Measurements from ENCODE around the gene RORC. TPM values are rescaled to one million over a fixed set of nuclear protein-coding genes. Genes with fewer than 3 reads are reported as not detected.

The RORC gene
- total RNA-seq, 1 experiment from 2014 or later, result 1.3 TPM

DNA sequence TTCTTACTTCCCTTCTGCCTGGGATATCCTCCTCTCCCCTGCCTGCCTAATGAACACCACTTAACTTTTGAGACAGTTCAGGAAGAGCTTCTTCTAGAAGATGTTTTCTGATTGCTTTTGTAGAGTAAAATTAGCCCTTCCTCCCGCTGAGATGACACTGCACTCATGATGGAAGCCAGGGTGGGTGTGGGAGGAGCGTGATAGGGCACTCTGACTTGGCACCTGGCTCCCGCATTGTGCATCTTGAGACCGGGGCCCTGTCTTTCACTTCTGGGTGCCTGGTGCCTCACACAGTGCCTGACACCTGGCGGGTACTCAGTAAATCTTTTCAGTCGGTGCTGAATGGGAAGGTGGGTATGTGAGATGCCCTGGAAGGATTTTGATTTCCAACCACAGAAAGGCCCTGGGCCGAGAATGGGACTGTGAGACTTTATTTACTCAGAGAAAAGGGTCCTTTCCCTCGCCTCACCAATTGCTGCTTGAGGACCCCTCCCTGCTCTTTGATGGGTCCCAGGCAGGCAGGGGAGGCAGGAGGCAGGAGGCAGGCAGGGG lies 15.2 kb upstream of the RORC start:
- no peaks in the 10 kb centered on the region for H3K9me3 ChIP-seq (ENCODE audit: control insufficient read depth in 1 of 2, insufficient read depth in 1 of 2, low read depth in 1 of 2, low read length in 2 of 2)
- H3K36me3 ChIP-seq (ENCODE audit: control insufficient read depth in 1 of 2, insufficient read depth in 2 of 2, low read length in 2 of 2), result no peaks in the 10 kb centered on the region
- ChIA-PET RAD21 (ENCODE audit: low non-redundant PET in 1 of 2, low total read pairs in 2 of 2, uncharacterized antibody in 2 of 2, unreplicated experiment in 2 of 2) (no interaction called here), CTCF (interaction anchor here (1.2 to 2.9 kb wide), 2 partner anchors 10 to 87 kb away, joined by 3 to 8 read pairs; no protein-coding TSS in a partner anchor), POLR2A (no interaction called here)
- H3K27ac ChIP-seq (ENCODE audit: low read depth, low read length), result no peak overlapping the region
- no peak overlapping the region for H3K9ac ChIP-seq (ENCODE audit: low read length)
- no peaks in the 10 kb centered on the region; the same call in 1 of the 2 replicates for H3K9me2 ChIP-seq (ENCODE audit: insufficient read depth)
- intact Hi-C loops (cut with micrococcal nuclease), result no loop called here
- no TSS peak for BruUV-seq (replicated peaks)
- no peaks in the 10 kb centered on the region for H4K20me1 ChIP-seq (ENCODE audit: insufficient read depth)
- peak overlapping the region; percentile 36; the same call in 1 of the 2 replicates for H3K4me2 ChIP-seq (ENCODE audit: low read length)
- H3K79me2 ChIP-seq (ENCODE audit: insufficient read depth, low read length), result no peaks in the 10 kb centered on the region
- DNase-seq (ENCODE audit: low read depth, low spot score) (no peak), ATAC-seq (0 out of 2 replicates have a peak, but pooled peaks have one; percentile 26)
- no peak overlapping the region for H2AFZ ChIP-seq (ENCODE audit: low read depth, low read length, poor library complexity, severe bottlenecking)
- H3K4me3 ChIP-seq (replicated peaks in 1 of 2; ENCODE audit: low read depth in 1 of 2, low read length in 2 of 2), result no peak overlapping the region
- no peak for TF ChIP-seq EZH2 (IDR thresholded peaks at IDR 0.05)
- no peak for TF ChIP-seq RAD21 (IDR thresholded peaks at IDR 0.05; ENCODE audit: low read depth)
- no peaks in the 10 kb centered on the region; the same call in 1 of the 2 replicates for H3K27me3 ChIP-seq (ENCODE audit: insufficient read depth, low read length)
- peaks cover 0 to 12% of the 10 kb centered on the region in 2 experiments; a peak in 2 of 4 replicates for H3K4me1 ChIP-seq (ENCODE audit: control insufficient read depth in 1 of 2, insufficient read depth in 2 of 2, low read length in 2 of 2)

DNA sequence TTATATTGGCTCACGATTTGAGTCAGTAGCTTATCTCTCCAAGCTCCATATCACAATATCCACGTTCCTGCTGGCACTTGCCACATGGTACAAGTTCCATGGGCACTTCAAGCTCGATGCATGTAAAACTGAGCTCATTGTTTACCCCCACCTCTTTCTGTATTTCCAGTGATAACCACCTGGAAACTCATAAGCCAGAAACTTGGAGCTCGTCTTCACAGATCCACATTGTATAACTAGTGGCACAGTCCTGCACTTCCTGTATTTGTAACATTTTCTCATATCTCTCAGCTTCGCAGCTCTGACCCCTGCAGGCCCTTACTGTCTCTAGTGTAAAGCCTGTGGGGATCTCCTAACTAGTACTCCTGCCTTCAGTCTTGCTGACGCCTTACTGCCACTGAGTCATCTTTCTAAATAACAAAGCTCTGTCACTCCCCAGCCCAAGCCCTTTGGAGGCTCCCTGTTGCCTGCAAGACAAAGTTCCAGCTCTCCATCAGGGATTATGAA lies 14.5 kb upstream of the RORC start:
- H2AFZ ChIP-seq (ENCODE audit: low read depth, low read length, poor library complexity, severe bottlenecking), result no peak overlapping the region
- no peaks in the 10 kb centered on the region for H3K9me3 ChIP-seq (ENCODE audit: control insufficient read depth in 1 of 2, insufficient read depth in 1 of 2, low read depth in 1 of 2, low read length in 2 of 2)
- no peaks in the 10 kb centered on the region for H3K27me3 ChIP-seq (ENCODE audit: insufficient read depth, low read length)
- H3K9ac ChIP-seq (ENCODE audit: low read length), result no peak overlapping the region
- no peaks in the 10 kb centered on the region; the same call in 1 of the 2 replicates for H3K9me2 ChIP-seq (ENCODE audit: insufficient read depth)
- DNase-seq (ENCODE audit: low read depth, low spot score) (peak; percentile 24), ATAC-seq (peak; percentile 85)
- peak overlapping the region; percentile 36; the same call in 1 of the 2 replicates for H3K4me2 ChIP-seq (ENCODE audit: low read length)
- POLR2A ChIA-PET, result interaction anchor here (0.6 kb wide), 1 partner anchor 63 kb away, joined by 3 read pairs; the partner anchor contains the start of gene THEM4
- H3K27ac ChIP-seq (ENCODE audit: low read depth, low read length), result no peak overlapping the region
- CTCF ChIA-PET, result interaction anchor here (1.2 to 2.9 kb wide), 2 partner anchors 10 to 88 kb away, joined by 3 to 8 read pairs; no protein-coding TSS in a partner anchor
- no peak overlapping the region for H3K4me3 ChIP-seq (replicated peaks in 1 of 2; ENCODE audit: low read depth in 1 of 2, low read length in 2 of 2)
- no peaks in the 10 kb centered on the region for H3K36me3 ChIP-seq (ENCODE audit: control insufficient read depth in 1 of 2, insufficient read depth in 2 of 2, low read length in 2 of 2)
- BruUV-seq (replicated peaks), result no TSS peak
- H3K79me2 ChIP-seq (ENCODE audit: insufficient read depth, low read length), result no peaks in the 10 kb centered on the region
- no peak for TF ChIP-seq CEBPB (IDR thresholded peaks at IDR 0.05; ENCODE audit: low read depth)
- TF ChIP-seq SRF (IDR thresholded peaks at IDR 0.05; ENCODE audit: low read depth), result no peak
- TF ChIP-seq, protein P1, sequence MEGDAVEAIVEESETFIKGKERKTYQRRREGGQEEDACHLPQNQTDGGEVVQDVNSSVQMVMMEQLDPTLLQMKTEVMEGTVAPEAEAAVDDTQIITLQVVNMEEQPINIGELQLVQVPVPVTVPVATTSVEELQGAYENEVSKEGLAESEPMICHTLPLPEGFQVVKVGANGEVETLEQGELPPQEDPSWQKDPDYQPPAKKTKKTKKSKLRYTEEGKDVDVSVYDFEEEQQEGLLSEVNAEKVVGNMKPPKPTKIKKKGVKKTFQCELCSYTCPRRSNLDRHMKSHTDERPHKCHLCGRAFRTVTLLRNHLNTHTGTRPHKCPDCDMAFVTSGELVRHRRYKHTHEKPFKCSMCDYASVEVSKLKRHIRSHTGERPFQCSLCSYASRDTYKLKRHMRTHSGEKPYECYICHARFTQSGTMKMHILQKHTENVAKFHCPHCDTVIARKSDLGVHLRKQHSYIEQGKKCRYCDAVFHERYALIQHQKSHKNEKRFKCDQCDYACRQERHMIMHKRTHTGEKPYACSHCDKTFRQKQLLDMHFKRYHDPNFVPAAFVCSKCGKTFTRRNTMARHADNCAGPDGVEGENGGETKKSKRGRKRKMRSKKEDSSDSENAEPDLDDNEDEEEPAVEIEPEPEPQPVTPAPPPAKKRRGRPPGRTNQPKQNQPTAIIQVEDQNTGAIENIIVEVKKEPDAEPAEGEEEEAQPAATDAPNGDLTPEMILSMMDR (IDR thresholded peaks at IDR 0.05 in 2 of 3, conservative IDR thresholded peaks at IDR 0.05 in 1 of 3; ENCODE audit: borderline replicate concordance in 1 of 3, insufficient read depth in 1 of 3, low read depth in 2 of 3, low read length in 2 of 3), result peak in 1 of 3 experiments; percentile 18; a peak in 2 of 6 replicates
- TF ChIP-seq CBX3 (IDR thresholded peaks at IDR 0.05; ENCODE audit: low read depth), result no peak
- TF ChIP-seq TCF7L2 (IDR thresholded peaks at IDR 0.05; ENCODE audit: borderline replicate concordance, extremely low read depth, insufficient read depth, insufficient read length), result no peak
- TF ChIP-seq FOSL1 (IDR thresholded peaks at IDR 0.05; ENCODE audit: low read depth), result 0 out of 2 replicates have a peak, but pooled peaks have one; percentile 29
- peaks cover 0 to 17% of the 10 kb centered on the region in 2 experiments; a peak in 2 of 4 replicates for H3K4me1 ChIP-seq (ENCODE audit: control insufficient read depth in 1 of 2, insufficient read depth in 2 of 2, low read length in 2 of 2)
- intact Hi-C loops (cut with micrococcal nuclease), result no loop called here
- RAD21 ChIA-PET (ENCODE audit: low non-redundant PET in 1 of 2, low total read pairs in 2 of 2, uncharacterized antibody in 2 of 2, unreplicated experiment in 2 of 2), result interaction anchor here in 1 of 2 experiments (0.6 kb wide), 1 partner anchor 59 kb away, joined by 3 read pairs; no protein-coding TSS in a partner anchor
- no peaks in the 10 kb centered on the region for H4K20me1 ChIP-seq (ENCODE audit: insufficient read depth)
